GM12878 (cell line): Measurements from ENCODE around the gene CPNE6. TPM values are rescaled to one million over a fixed set of nuclear protein-coding genes. Genes with fewer than 3 reads are reported as not detected.

Experiments
- ATAC-seq: fragments of 200-7000 bp; cut with Tn5 transposase; 3 replicates; pipeline ENCODE4 v1.9.1; 2020; ENCODE audit warnings: mild to moderate bottlenecking, moderate library complexity
- BruUV-seq: library from RNA; stranded (reverse); fragments of 400-500 nt; replicated peaks from 2 replicates; lab custom pipeline; 2021; lab: Mats Ljungman, UMichigan
- CTCF ChIA-PET: fragments of 300-600 bp; sonication (Branson Sonifier 250); formaldehyde crosslinking; extraction: SDS; loops from one replicate; lab custom pipeline; 2021; ENCODE audit warnings: inconsistent platforms; lab: Yijun Ruan, JAX
- POLR2A ChIA-PET: fragments of 350-600 bp; formaldehyde crosslinking; extraction: SDS; loops from one replicate; lab custom pipeline; 2021; ENCODE audit warnings: inconsistent platforms; lab: Charles Lee
- RAD21 ChIA-PET: fragments of 300-600 bp; sonication (Branson Sonifier 250); formaldehyde crosslinking; loops from one replicate; lab custom pipeline; 2023; ENCODE audit warnings: antibody characterized with exemption; ENCODE audit not compliant: unreplicated experiment; lab: Charles Lee
- SMC1A ChIA-PET: fragments of 300-600 bp; sonication (Branson Sonifier 250); formaldehyde crosslinking; loops from one replicate; lab custom pipeline; 2023; ENCODE audit not compliant: unreplicated experiment, uncharacterized antibody; lab: Charles Lee
- DNase-seq: peaks from one replicate; pipeline ENCODE4 v3.0.0-alpha.2; 2011; ENCODE audit warnings: low read depth, low spot score
- FAIRE-seq: peaks from 3 replicates; lab custom pipeline; 2011; peaks lifted over from hg19 to GRCh38; lab: Jason Lieb, UNC
- H2AFZ ChIP-seq: 2 replicates; pipeline ENCODE4 v1.6.0; 2011; ENCODE audit warnings: low read depth, low read length, control low read depth; ENCODE audit not compliant: control insufficient read depth
- H3K27ac ChIP-seq: 2 replicates; pipeline ENCODE4 v1.5.1; 2011; ENCODE audit warnings: control low read depth; ENCODE audit not compliant: control insufficient read depth, insufficient read depth
- H3K27me3 ChIP-seq, 2 experiments: replicated peaks in 1 of 2; 2 replicates each; pipeline versions ENCODE4 v1.6.0 to v1.6.1; 2011; ENCODE audit warnings: low read length in 1 of 2; ENCODE audit not compliant: control insufficient read depth in 2 of 2, insufficient read depth in 2 of 2
- H3K36me3 ChIP-seq, 2 experiments: 2 replicates each; pipeline ENCODE4 v1.5.1; 2011; ENCODE audit warnings: low read length in 1 of 2; ENCODE audit not compliant: control insufficient read depth in 2 of 2, insufficient read depth in 2 of 2
- H3K4me1 ChIP-seq: 2 replicates; pipeline ENCODE4 v1.6.1; 2011; ENCODE audit warnings: mild to moderate bottlenecking, low read length, moderate library complexity, mixed read lengths; ENCODE audit not compliant: control insufficient read depth, insufficient read depth
- H3K4me2 ChIP-seq: 2 replicates; pipeline ENCODE4 v1.6.0; 2011; ENCODE audit warnings: control low read depth; ENCODE audit not compliant: control insufficient read depth, insufficient read depth
- H3K4me3 ChIP-seq: fragments of 200-600 bp; sonication (generic); 2 replicates; pipeline ENCODE4 v1.5.1; 2016
- H3K79me2 ChIP-seq: 2 replicates; pipeline ENCODE4 v1.6.0; 2011; ENCODE audit warnings: low read length; ENCODE audit not compliant: control insufficient read depth, insufficient read depth
- H3K9ac ChIP-seq: 2 replicates; pipeline ENCODE4 v1.8.0; 2011; ENCODE audit warnings: low read length, control low read depth, mixed read lengths; ENCODE audit not compliant: control insufficient read depth, insufficient read depth
- H3K9me3 ChIP-seq: replicated peaks from 3 replicates; pipeline ENCODE4 v1.5.1; 2011; ENCODE audit warnings: mild to moderate bottlenecking, low read length; ENCODE audit not compliant: control insufficient read depth, insufficient read depth
- H4K20me1 ChIP-seq: 2 replicates; pipeline ENCODE4 v1.6.0; 2011; ENCODE audit not compliant: control insufficient read depth, insufficient read depth
- CBX5 ChIP-seq: sonication (generic); IDR thresholded peaks from 2 replicates; pipeline ENCODE4 v1.6.1; 2016; ENCODE audit warnings: low read depth, moderate library complexity, mild to moderate bottlenecking, inconsistent platforms
- CHD2 ChIP-seq: IDR thresholded peaks from 2 replicates; pipeline ENCODE4 v1.6.1; 2011; ENCODE audit warnings: low read depth, low read length, improper control_type of control experiment, borderline replicate concordance
- E2F8 ChIP-seq: fragments of 450-650 bp; IDR thresholded peaks from 2 replicates; pipeline ENCODE4 v1.6.1; 2018; ENCODE audit warnings: mild to moderate bottlenecking, low read depth, moderate library complexity; ENCODE audit not compliant: partially characterized antibody
- ESRRA ChIP-seq: IDR thresholded peaks from 2 replicates; pipeline ENCODE4 v1.6.1; 2012; ENCODE audit warnings: mild to moderate bottlenecking, low read length, improper control_type of control experiment
- IKZF1 ChIP-seq: fragments of 450-650 bp; conservative IDR thresholded peaks from 2 replicates; pipeline ENCODE4 v1.6.1; 2017; ENCODE audit warnings: antibody characterized with exemption, mild to moderate bottlenecking
- NFYB ChIP-seq: IDR thresholded peaks from 2 replicates; pipeline ENCODE4 v1.6.1; 2011; ENCODE audit warnings: low read depth, mild to moderate bottlenecking, low read length, improper control_type of control experiment, moderate library complexity; ENCODE audit not compliant: insufficient read depth
- NR2F1 ChIP-seq: fragments of 450-650 bp; conservative IDR thresholded peaks from 2 replicates; pipeline ENCODE4 v1.6.1; 2017; ENCODE audit warnings: mild to moderate bottlenecking
- STAT3 ChIP-seq: IDR thresholded peaks from 2 replicates; pipeline ENCODE4 v1.6.1; 2011; ENCODE audit warnings: low read depth, low read length, improper control_type of control experiment
- SUPT20H ChIP-seq: IDR thresholded peaks from 2 replicates; pipeline ENCODE4 v1.6.1; 2011; ENCODE audit warnings: low read depth, mild to moderate bottlenecking, low read length, moderate library complexity, borderline replicate concordance; ENCODE audit not compliant: control insufficient read depth
- SUZ12 ChIP-seq: fragments of 200-600 bp; sonication (generic); IDR thresholded peaks from one replicate; pipeline ENCODE4 v1.6.1; 2018; ENCODE audit warnings: antibody characterized with exemption, mild to moderate bottlenecking; ENCODE audit not compliant: unreplicated experiment
- WGBS: methylation state at CpG from one replicate; pipeline ENCODE4 v1.1.6; 2016; ENCODE audit warnings: low lambda C conversion rate; ENCODE audit not compliant: insufficient replicate concordance, insufficient coverage; ENCODE audit errors: missing lambda C conversion rate; 5-methylcytosine and 5-hydroxymethylcytosine counted together
- in situ Hi-C: fragments of 300-500 bp; cut with MboI; formaldehyde crosslinking; loops from 9 replicates; pipeline ENCODE4 v1.14.3; 2018; ENCODE audit warnings: mixed read lengths
- intact Hi-C: fragments of 100-400 bp; cut with micrococcal nuclease; formaldehyde crosslinking; loops from one replicate; pipeline ENCODE4 v1.14.2; 2022; ENCODE audit not compliant: unreplicated experiment
- polyA plus RNA-seq, 11 experiments: library from polyadenylated mRNA; depleted of rRNA in 4 of 11; unstranded in 6 of 11; stranded (reverse) in 5 of 11; fragments of >200 nt; fragmentation: Nextera tagmentation in 4 of 11; fragmentation: Illumina TruSeq in 1 of 11; extraction: Ambion mirVana in 4 of 11; extraction: Trizol in 1 of 11; gene quantifications; 1 replicate in 1 of 11; 2 replicates in 10 of 11; pipeline versions ENCODE4 v1.2.1 to v1.2.3, GENCODE V29; 2011 to 2016; ENCODE audit warnings: inconsistent platforms in 2 of 11, missing spikeins in 2 of 11, low read depth in 1 of 11
- total RNA-seq, 4 experiments: library from RNA; depleted of rRNA in 3 of 4; stranded (reverse); fragments of >200 nt in 3 of 4; fragmentation: Illumina TruSeq in 1 of 4; extraction: Trizol in 1 of 4; gene quantifications; 2 replicates each; pipeline versions ENCODE4 v1.2.1 to v1.2.3, GENCODE V29; 2013 to 2021
- TF ChIP-seq, protein P1 (sequence below): IDR thresholded peaks from 2 replicates; pipeline ENCODE4 v1.6.1; 2012; ENCODE audit warnings: mild to moderate bottlenecking, low read depth, low read length
- TF ChIP-seq, protein P2 (sequence below): IDR thresholded peaks from 2 replicates; pipeline ENCODE4 v1.6.1; 2012; ENCODE audit warnings: low read depth, low read length, improper control_type of control experiment

The CPNE6 gene
- total and polyA plus RNA-seq, 10 of the 15 experiments (the other 5 are each of a cell fraction or from before 2014, with no cell fraction given): 0.06 to 0.43 (median 0.18) TPM; not detected in 3

- TF ChIP-seq, protein P1, sequence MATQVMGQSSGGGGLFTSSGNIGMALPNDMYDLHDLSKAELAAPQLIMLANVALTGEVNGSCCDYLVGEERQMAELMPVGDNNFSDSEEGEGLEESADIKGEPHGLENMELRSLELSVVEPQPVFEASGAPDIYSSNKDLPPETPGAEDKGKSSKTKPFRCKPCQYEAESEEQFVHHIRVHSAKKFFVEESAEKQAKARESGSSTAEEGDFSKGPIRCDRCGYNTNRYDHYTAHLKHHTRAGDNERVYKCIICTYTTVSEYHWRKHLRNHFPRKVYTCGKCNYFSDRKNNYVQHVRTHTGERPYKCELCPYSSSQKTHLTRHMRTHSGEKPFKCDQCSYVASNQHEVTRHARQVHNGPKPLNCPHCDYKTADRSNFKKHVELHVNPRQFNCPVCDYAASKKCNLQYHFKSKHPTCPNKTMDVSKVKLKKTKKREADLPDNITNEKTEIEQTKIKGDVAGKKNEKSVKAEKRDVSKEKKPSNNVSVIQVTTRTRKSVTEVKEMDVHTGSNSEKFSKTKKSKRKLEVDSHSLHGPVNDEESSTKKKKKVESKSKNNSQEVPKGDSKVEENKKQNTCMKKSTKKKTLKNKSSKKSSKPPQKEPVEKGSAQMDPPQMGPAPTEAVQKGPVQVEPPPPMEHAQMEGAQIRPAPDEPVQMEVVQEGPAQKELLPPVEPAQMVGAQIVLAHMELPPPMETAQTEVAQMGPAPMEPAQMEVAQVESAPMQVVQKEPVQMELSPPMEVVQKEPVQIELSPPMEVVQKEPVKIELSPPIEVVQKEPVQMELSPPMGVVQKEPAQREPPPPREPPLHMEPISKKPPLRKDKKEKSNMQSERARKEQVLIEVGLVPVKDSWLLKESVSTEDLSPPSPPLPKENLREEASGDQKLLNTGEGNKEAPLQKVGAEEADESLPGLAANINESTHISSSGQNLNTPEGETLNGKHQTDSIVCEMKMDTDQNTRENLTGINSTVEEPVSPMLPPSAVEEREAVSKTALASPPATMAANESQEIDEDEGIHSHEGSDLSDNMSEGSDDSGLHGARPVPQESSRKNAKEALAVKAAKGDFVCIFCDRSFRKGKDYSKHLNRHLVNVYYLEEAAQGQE: no peak
- no peak for TF ChIP-seq E2F8
- TF ChIP-seq NFYB: no peak
- TF ChIP-seq IKZF1: no peak
Observed at GRCh38 chr14:24056800-24057184, 14.6 kb upstream of the CPNE6 start (continued).

- FAIRE-seq (no peak), ATAC-seq (no peak), DNase-seq (no peak)
- BruUV-seq: no TSS peak
- ChIA-PET CTCF (interaction anchor here (0.7 to 6.3 kb wide), 17 partner anchors 9 to 251 kb away, joined by 3 to 197 read pairs (median 5); partner anchors contain the start of genes DCAF11, IRF9, NRL and PCK2), POLR2A (interaction anchor here (0.9 to 2.6 kb wide), 2 partner anchors 33 to 37 kb away, joined by 3 to 18 read pairs; partner anchors contain the start of gene PCK2), RAD21 (interaction anchor here (0.9 to 7.2 kb wide), 12 partner anchors 14 to 241 kb away, joined by 3 to 140 read pairs (median 9); partner anchors contain the start of genes DCAF11, IPO4, IRF9 and NRL), SMC1A (interaction anchor here (1.2 to 4.3 kb wide), 12 partner anchors 18 to 424 kb away, joined by 3 to 122 read pairs (median 6); partner anchors contain the start of genes DCAF11, IRF9, NRL and PCK2)
- TF ChIP-seq SUPT20H (no peak), STAT3 (no peak), SUZ12 (no peak), NR2F1 (no peak), CBX5 (no peak), ESRRA (no peak), CHD2 (no peak)
- TF ChIP-seq, protein P2, sequence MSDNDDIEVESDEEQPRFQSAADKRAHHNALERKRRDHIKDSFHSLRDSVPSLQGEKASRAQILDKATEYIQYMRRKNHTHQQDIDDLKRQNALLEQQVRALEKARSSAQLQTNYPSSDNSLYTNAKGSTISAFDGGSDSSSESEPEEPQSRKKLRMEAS: no peak
- Histone ChIP-seq H3K27me3 (peaks cover 0 to 3% of the 10 kb centered on the region in 2 experiments; a peak in 1 of 4 replicates), H3K27ac (no peak overlapping the region), H3K9me3 (no peaks in the 10 kb centered on the region), H3K36me3 (no peaks in the 10 kb centered on the region), H3K9ac (no peak overlapping the region), H4K20me1 (no peaks in the 10 kb centered on the region), H2AFZ (no peak overlapping the region), H3K4me3 (no peak overlapping the region), H3K79me2 (no peaks in the 10 kb centered on the region), H3K4me1 (peaks cover 6% of the 10 kb centered on the region), H3K4me2 (no peak overlapping the region)
- in situ Hi-C loops (loop anchor here (5.0 kb wide), 1 partner anchor 35 kb away; the partner anchor contains the start of gene PCK2), intact Hi-C loops (no loop called here)
- WGBS: 9% methylated on average over 2 of the region's 2 CpGs
Observed at GRCh38 chr14:24057271-24057670, 14.1 kb upstream of the CPNE6 start.
